Measurements from ENCODE around the gene CCDC13.
A peak's percentile ranks its signal among the peaks of the same experiment; 100 is the strongest.

The CCDC13 gene

DNA sequence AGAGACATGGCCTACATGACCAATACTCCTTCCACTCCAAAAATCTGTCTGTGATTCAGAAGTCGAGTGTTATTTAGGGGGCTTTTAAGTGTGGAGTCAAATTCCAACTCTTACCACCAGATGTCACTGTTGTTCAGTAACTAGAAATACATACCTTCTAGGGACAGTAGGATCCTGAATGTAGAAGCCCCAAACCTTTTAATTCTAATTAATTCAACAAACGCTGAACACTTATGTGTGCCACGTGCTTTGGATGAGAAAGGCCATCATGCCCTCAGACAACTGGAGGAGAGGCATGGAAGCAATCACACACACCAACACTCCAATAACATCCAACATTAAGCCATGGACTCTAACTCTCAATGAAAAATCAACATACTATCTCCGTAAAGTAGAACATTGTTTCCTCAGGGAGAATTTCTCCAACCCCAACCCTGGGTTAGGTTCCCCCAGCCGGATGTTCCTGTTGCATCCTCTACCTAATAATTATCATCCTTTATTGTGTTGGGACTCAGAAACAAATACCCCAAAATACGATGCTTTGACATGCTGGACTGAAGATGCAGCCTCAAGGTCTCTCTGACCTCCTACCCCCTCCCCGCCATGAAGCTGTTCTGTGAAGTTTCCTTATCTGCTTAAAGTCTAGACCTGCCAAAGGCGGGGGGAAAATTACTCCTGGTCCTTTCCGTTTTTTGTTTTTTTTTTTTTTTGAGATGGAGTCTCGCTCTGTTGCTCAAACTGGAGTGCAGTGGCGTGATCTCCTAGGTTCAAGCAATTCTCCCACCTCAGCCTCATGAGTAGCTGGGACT is 8.0 kb upstream of the CCDC13 start:
- DNase-seq (ENCODE audit: low read depth), result peak; percentile 35
- no peak overlapping the region for H3K4me3 ChIP-seq (ENCODE audit: control insufficient read depth, low read depth, low read length)
- TF ChIP-seq, protein P1, sequence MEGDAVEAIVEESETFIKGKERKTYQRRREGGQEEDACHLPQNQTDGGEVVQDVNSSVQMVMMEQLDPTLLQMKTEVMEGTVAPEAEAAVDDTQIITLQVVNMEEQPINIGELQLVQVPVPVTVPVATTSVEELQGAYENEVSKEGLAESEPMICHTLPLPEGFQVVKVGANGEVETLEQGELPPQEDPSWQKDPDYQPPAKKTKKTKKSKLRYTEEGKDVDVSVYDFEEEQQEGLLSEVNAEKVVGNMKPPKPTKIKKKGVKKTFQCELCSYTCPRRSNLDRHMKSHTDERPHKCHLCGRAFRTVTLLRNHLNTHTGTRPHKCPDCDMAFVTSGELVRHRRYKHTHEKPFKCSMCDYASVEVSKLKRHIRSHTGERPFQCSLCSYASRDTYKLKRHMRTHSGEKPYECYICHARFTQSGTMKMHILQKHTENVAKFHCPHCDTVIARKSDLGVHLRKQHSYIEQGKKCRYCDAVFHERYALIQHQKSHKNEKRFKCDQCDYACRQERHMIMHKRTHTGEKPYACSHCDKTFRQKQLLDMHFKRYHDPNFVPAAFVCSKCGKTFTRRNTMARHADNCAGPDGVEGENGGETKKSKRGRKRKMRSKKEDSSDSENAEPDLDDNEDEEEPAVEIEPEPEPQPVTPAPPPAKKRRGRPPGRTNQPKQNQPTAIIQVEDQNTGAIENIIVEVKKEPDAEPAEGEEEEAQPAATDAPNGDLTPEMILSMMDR (IDR thresholded peaks at IDR 0.05; ENCODE audit: control insufficient read depth, insufficient read depth, low read depth, low read length, missing control alignments), result peak; percentile 54

GRCh38 chr3:42780398-42780797 is 7.3 kb upstream of the CCDC13 start:
- no peak overlapping the region for H3K4me3 ChIP-seq (ENCODE audit: control insufficient read depth, low read depth, low read length)
- TF ChIP-seq, protein P1 (IDR thresholded peaks at IDR 0.05; ENCODE audit: control insufficient read depth, insufficient read depth, low read depth, low read length, missing control alignments), result no peak
- DNase-seq (ENCODE audit: low read depth), result no peak

GRCh38 chr3:42778644-42779043 is 5.6 kb upstream of the CCDC13 start:
- no peak for DNase-seq (ENCODE audit: low read depth)
- TF ChIP-seq, protein P1 (IDR thresholded peaks at IDR 0.05; ENCODE audit: control insufficient read depth, insufficient read depth, low read depth, low read length, missing control alignments), result no peak
- H3K4me3 ChIP-seq (ENCODE audit: control insufficient read depth, low read depth, low read length), result no peak overlapping the region

DNA sequence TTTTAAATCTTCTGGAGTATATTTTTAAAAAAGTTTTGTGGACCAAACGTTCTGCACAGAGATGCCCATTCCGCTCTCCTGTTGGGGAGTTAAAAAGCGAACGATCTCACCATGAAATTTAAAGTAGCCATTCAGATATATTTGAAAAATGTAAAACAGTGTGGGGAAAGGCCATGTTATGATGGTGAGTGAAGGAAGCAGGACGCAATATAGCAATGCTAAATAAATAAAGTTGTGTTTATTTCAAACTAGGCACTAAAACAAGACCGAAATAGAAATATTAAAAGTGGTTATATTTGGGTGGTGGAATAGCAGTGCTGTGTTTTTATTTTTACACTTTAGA is 327 bp upstream of the CCDC13 start:
- H3K4me3 ChIP-seq (ENCODE audit: control insufficient read depth, low read depth, low read length), result peak overlapping the region; percentile 57
- DNase-seq (ENCODE audit: low read depth), result no peak
- TF ChIP-seq, protein P1 (IDR thresholded peaks at IDR 0.05; ENCODE audit: control insufficient read depth, insufficient read depth, low read depth, low read length, missing control alignments), result no peak

- DNase-seq (ENCODE audit: low read depth), result no peak
- H3K4me3 ChIP-seq (ENCODE audit: control insufficient read depth, low read depth, low read length), result no peak overlapping the region
- TF ChIP-seq, protein P1 (IDR thresholded peaks at IDR 0.05; ENCODE audit: control insufficient read depth, insufficient read depth, low read depth, low read length, missing control alignments), result no peak
Observed at GRCh38 chr3:42771271-42771670, 1.8 kb downstream of the CCDC13 start.

DNA sequence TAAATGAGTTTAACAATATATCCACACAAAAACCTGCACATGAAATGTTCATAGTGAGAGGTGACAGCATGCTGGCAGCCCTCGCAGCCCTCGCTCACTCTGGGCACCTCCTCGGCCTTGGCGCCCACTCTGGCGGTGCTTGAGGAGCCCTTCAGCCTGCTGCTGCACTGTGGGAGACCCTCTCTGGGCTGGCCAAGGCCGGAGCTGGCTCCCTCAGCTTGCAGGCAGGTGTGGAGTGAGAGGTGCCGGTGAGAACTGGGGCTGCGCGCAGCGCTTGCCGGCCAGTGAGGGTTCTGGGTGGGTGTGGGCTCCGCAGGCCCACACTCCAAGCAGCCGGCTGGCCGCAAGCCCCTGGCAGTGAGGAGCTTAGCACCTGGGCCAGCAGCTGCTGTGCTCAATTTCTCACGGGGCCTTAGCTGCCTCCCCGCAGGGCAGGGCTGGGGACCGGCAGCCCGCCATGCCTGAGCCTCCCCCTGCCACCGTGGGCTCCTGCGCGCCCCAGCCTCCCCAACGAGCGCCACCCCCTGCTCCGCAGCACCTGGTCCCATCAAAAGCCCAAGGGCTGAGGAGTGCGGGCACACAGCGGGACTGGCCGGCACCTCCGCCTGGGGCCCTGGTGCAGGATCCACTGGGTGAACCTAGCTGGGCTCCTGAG is 3.4 kb downstream of the CCDC13 start:
- TF ChIP-seq, protein P1 (IDR thresholded peaks at IDR 0.05; ENCODE audit: control insufficient read depth, insufficient read depth, low read depth, low read length, missing control alignments), result no peak
- H3K4me3 ChIP-seq (ENCODE audit: control insufficient read depth, low read depth, low read length), result no peak overlapping the region
- no peak for DNase-seq (ENCODE audit: low read depth)
